ENCODE data around the gene CCDC183. TPM values are rescaled to one million over a fixed set of nuclear protein-coding genes. Genes with fewer than 3 reads are reported as not detected.

Gene CCDC183
- total and polyA plus RNA-seq, 10 of the 15 experiments (the other 5 are each of a cell fraction or from before 2014, with no cell fraction given) = 0.04 to 1.2 (median 0.55) TPM; not detected in 5

- Histone ChIP-seq H3K9me3 (replicated peaks; ENCODE audit: control insufficient read depth, insufficient read depth, low read length) (peaks cover 4% of the 10 kb centered on the region; the same call in 1 of the 3 replicates), H2AFZ (ENCODE audit: control insufficient read depth, low read depth, low read length) (peak overlapping the region; percentile 11; the same call in 1 of the 2 replicates), H4K20me1 (ENCODE audit: control insufficient read depth, insufficient read depth) (no peaks in the 10 kb centered on the region; the same call in 1 of the 2 replicates), H3K9ac (ENCODE audit: control insufficient read depth, insufficient read depth, low read length) (no peak overlapping the region; the same call in 1 of the 2 replicates), H3K4me3 (peak overlapping the region; percentile 80; the same call in 1 of the 2 replicates), H3K4me2 (ENCODE audit: control insufficient read depth, insufficient read depth) (peak overlapping the region; percentile 77), H3K36me3 (ENCODE audit: control insufficient read depth in 2 of 2, insufficient read depth in 2 of 2, low read length in 1 of 2) (peaks cover 4 to 8% of the 10 kb centered on the region in 2 experiments; a peak in 3 of 4 replicates), H3K27ac (ENCODE audit: control insufficient read depth, insufficient read depth) (no peak overlapping the region), H3K79me2 (ENCODE audit: control insufficient read depth, insufficient read depth, low read length) (peaks cover 10% of the 10 kb centered on the region; the same call in 1 of the 2 replicates), H3K4me1 (ENCODE audit: control insufficient read depth, insufficient read depth, low read length) (peaks cover 13% of the 10 kb centered on the region), H3K27me3 (replicated peaks in 1 of 2; ENCODE audit: control insufficient read depth in 2 of 2, insufficient read depth in 2 of 2, low read length in 1 of 2) (no peaks in the 10 kb centered on the region; a peak in 1 of 4 replicates)
- whole genome bisulfite sequencing (ENCODE audit: insufficient coverage, insufficient replicate concordance, low lambda C conversion rate, missing lambda C conversion rate) = 48% methylated on average over 45 of the region's 75 CpGs
- BruUV-seq (replicated peaks) = no TSS peak
- CTCF ChIA-PET = interaction anchor here (1.4 to 2.2 kb wide), 3 partner anchors 35 to 52 kb away, joined by 4 to 7 read pairs (median 4); partner anchors contain the start of gene TRAF2
- in situ Hi-C loops (cut with MboI) = no loop called here
- POLR2A ChIA-PET = interaction anchor here (0.6 to 1.8 kb wide), 3 partner anchors 35 to 273 kb away, joined by 5 to 9 read pairs (median 5); partner anchors contain the start of gene FBXW5
- SMC1A ChIA-PET (ENCODE audit: uncharacterized antibody, unreplicated experiment) = no interaction called here
- intact Hi-C loops (cut with micrococcal nuclease; ENCODE audit: unreplicated experiment) = loop anchor here (5.0 kb wide), 2 partner anchors 35 to 190 kb away; no protein-coding TSS in a partner anchor
- ATAC-seq = no peak
- no peak for FAIRE-seq
- TF ChIP-seq YY1 (IDR thresholded peaks at IDR 0.05; ENCODE audit: low read depth, low read length) (0 out of 2 replicates have a peak, but pooled peaks have one; percentile 12), IKZF1 (conservative IDR thresholded peaks at IDR 0.05) (peak; percentile 80; the same call in 1 of the 2 replicates), POLR2AphosphoS5 (IDR thresholded peaks at IDR 0.05; ENCODE audit: low read length) (no peak), FOXM1 (IDR thresholded peaks at IDR 0.05; ENCODE audit: low read depth, low read length) (no peak), YBX1 (IDR thresholded peaks at IDR 0.05) (no peak), LARP7 (IDR thresholded peaks at IDR 0.05) (0 out of 2 replicates have a peak, but pooled peaks have one; percentile 4), POLR2A (IDR thresholded peaks at IDR 0.05; ENCODE audit: low read depth, low read length) (peak; percentile 56; the same call in 1 of the 2 replicates), ZNF217 (IDR thresholded peaks at IDR 0.05) (no peak), NFXL1 (IDR thresholded peaks at IDR 0.05; ENCODE audit: borderline replicate concordance) (peak; percentile 62; the same call in 1 of the 2 replicates)
- RAD21 ChIA-PET (ENCODE audit: unreplicated experiment) = interaction anchor here (1.7 to 1.8 kb wide), 2 partner anchors 34 to 39 kb away, joined by 5 to 7 read pairs; partner anchors contain the start of gene TRAF2
- DNase-seq (ENCODE audit: low read depth, low spot score) = no peak
These were observed 51.1 kb downstream of the CCDC183 start for GRCh38 chr9:136847088-136847825.
